Subcutaneous abdominal adipose tissue (tissue), 5 donors: ENCODE data around the gene C16orf87.
"Not testable (repeated sequence)": the region's sequence is repeated elsewhere in the genome, so short reads cannot be mapped to it uniquely, and the experiment has no call there.

Source experiments
- H3K27ac ChIP-seq: one replicate; pipeline ENCODE4 v1.7.0; 2013; ENCODE audit warnings: low read depth, mild to moderate bottlenecking, inconsistent platforms, low read length, moderate library complexity
- H3K27me3 ChIP-seq, 5 donors: one replicate each; pipeline ENCODE4 v1.7.0; 2013; ENCODE audit warnings: low read length in 5 of 5, inconsistent platforms in 1 of 5; ENCODE audit not compliant: control insufficient read depth in 5 of 5, insufficient read depth in 4 of 5
- H3K36me3 ChIP-seq, 5 donors: one replicate each; pipeline ENCODE4 v1.7.0; 2013; ENCODE audit warnings: low read length in 5 of 5; ENCODE audit not compliant: control insufficient read depth in 5 of 5, insufficient read depth in 5 of 5
- H3K4me1 ChIP-seq, 5 donors: one replicate each; pipeline ENCODE4 v1.7.0; 2013; ENCODE audit warnings: low read length in 5 of 5, mild to moderate bottlenecking in 3 of 5, moderate library complexity in 1 of 5; ENCODE audit not compliant: control insufficient read depth in 5 of 5, insufficient read depth in 5 of 5
- H3K4me3 ChIP-seq, 5 donors: one replicate each; pipeline ENCODE4 v1.7.0; 2013; ENCODE audit warnings: low read length in 5 of 5, low read depth in 1 of 5
- H3K9ac ChIP-seq, 5 donors: one replicate each; pipeline ENCODE4 v1.7.0; 2013; ENCODE audit warnings: low read length in 5 of 5, mild to moderate bottlenecking in 4 of 5, moderate library complexity in 3 of 5
- H3K9me3 ChIP-seq, 5 donors: one replicate each; pipeline ENCODE4 v1.7.0; 2013; ENCODE audit warnings: low read length in 5 of 5; ENCODE audit not compliant: control insufficient read depth in 5 of 5
- donor health status: healthy.
- donor health status: healthy.
- donor health status: healthy.
- donor health status: healthy.
- donor health status: healthy.

Gene C16orf87

GRCh38 chr16:46785076-46785845 is 45.7 kb downstream of the C16orf87 start:
- Histone ChIP-seq H3K36me3 (no peaks in the 10 kb centered on the region), H3K4me1 (peaks cover 0 to 9% (median 7%) of the 10 kb centered on the region in 5 donors), H3K27me3 (no peaks in the 10 kb centered on the region), H3K9me3 (no peaks in the 10 kb centered on the region), H3K27ac (no peak overlapping the region), H3K4me3 (no peak overlapping the region), H3K9ac (no peak overlapping the region)

GRCh38 chr16:46784569-46784968 is 46.4 kb downstream of the C16orf87 start:
- not testable (repeated sequence) for H3K4me1 ChIP-seq, H3K27ac ChIP-seq, H3K9ac ChIP-seq, H3K9me3 ChIP-seq, H3K36me3 ChIP-seq, H3K27me3 ChIP-seq, H3K4me3 ChIP-seq

- no peaks in the 10 kb centered on the region for H3K9me3 ChIP-seq
- no peaks in the 10 kb centered on the region for H3K36me3 ChIP-seq
- peaks cover 0 to 2% (median 0%) of the 10 kb centered on the region in 5 donors for H3K4me1 ChIP-seq
- H3K27me3 ChIP-seq: no peaks in the 10 kb centered on the region
- no peak overlapping the region for H3K4me3 ChIP-seq
- no peak overlapping the region for H3K27ac ChIP-seq
- H3K9ac ChIP-seq: no peak overlapping the region
Observed at GRCh38 chr16:46783800-46784199, 47.2 kb downstream of the C16orf87 start.

- H3K36me3 ChIP-seq: no peaks in the 10 kb centered on the region
- no peak overlapping the region for H3K4me3 ChIP-seq
- H3K9ac ChIP-seq: no peak overlapping the region
- no peaks in the 10 kb centered on the region for H3K9me3 ChIP-seq
- H3K27me3 ChIP-seq: peaks cover 0 to 2% (median 0%) of the 10 kb centered on the region in 5 donors
- no peak overlapping the region for H3K27ac ChIP-seq
- H3K4me1 ChIP-seq: no peaks in the 10 kb centered on the region
Observed at GRCh38 chr16:46782320-46782719, 48.7 kb downstream of the C16orf87 start.

GRCh38 chr16:46777804-46778203 is 53.2 kb downstream of the C16orf87 start:
- H3K9me3 ChIP-seq: no peaks in the 10 kb centered on the region

GRCh38 chr16:46775214-46775613 is 55.8 kb downstream of the C16orf87 start:
- Histone ChIP-seq H3K27ac (no peak overlapping the region), H3K27me3 (peaks cover 0 to 2% (median 0%) of the 10 kb centered on the region in 5 donors), H3K9ac (no peak overlapping the region), H3K36me3 (no peaks in the 10 kb centered on the region), H3K9me3 (no peaks in the 10 kb centered on the region), H3K4me3 (no peak overlapping the region), H3K4me1 (no peaks in the 10 kb centered on the region)

More at GRCh38 chr16:46777804-46778203, 53.2 kb downstream of the C16orf87 start:
- H3K4me1 ChIP-seq: no peaks in the 10 kb centered on the region
- no peaks in the 10 kb centered on the region for H3K36me3 ChIP-seq
- H3K4me3 ChIP-seq: no peak overlapping the region
- H3K27ac ChIP-seq: no peak overlapping the region
- H3K9ac ChIP-seq: no peak overlapping the region
- peaks cover 0 to 2% (median 0%) of the 10 kb centered on the region in 5 donors for H3K27me3 ChIP-seq

- no peaks in the 10 kb centered on the region for H3K4me1 ChIP-seq
- no peaks in the 10 kb centered on the region for H3K36me3 ChIP-seq
- H3K27ac ChIP-seq: no peak overlapping the region
- H3K4me3 ChIP-seq: no peak overlapping the region
- H3K9me3 ChIP-seq: no peaks in the 10 kb centered on the region
- peaks cover 0 to 2% (median 0%) of the 10 kb centered on the region in 5 donors for H3K27me3 ChIP-seq
- no peak overlapping the region for H3K9ac ChIP-seq
Observed at GRCh38 chr16:46774743-46775177, 56.2 kb downstream of the C16orf87 start.

- no peaks in the 10 kb centered on the region for H3K36me3 ChIP-seq
- no peak overlapping the region for H3K27ac ChIP-seq
- H3K4me3 ChIP-seq: no peak overlapping the region
- H3K27me3 ChIP-seq: no peaks in the 10 kb centered on the region
- no peak overlapping the region for H3K9ac ChIP-seq
- no peaks in the 10 kb centered on the region for H3K4me1 ChIP-seq
- H3K9me3 ChIP-seq: no peaks in the 10 kb centered on the region
Observed at GRCh38 chr16:46772463-46772862, 58.5 kb downstream of the C16orf87 start.

- Histone ChIP-seq H3K4me3 (no peak overlapping the region), H3K27me3 (no peaks in the 10 kb centered on the region), H3K36me3 (no peaks in the 10 kb centered on the region), H3K4me1 (no peaks in the 10 kb centered on the region), H3K9me3 (no peaks in the 10 kb centered on the region), H3K9ac (no peak overlapping the region), H3K27ac (no peak overlapping the region)
Observed at GRCh38 chr16:46768809-46769208, 62.2 kb downstream of the C16orf87 start.

- Histone ChIP-seq H3K9ac (no peak overlapping the region), H3K4me3 (no peak overlapping the region), H3K4me1 (no peaks in the 10 kb centered on the region), H3K36me3 (no peaks in the 10 kb centered on the region), H3K27ac (no peak overlapping the region), H3K27me3 (peaks cover 0 to 2% (median 0%) of the 10 kb centered on the region in 5 donors), H3K9me3 (no peaks in the 10 kb centered on the region)
Observed at GRCh38 chr16:46765050-46765449, 65.9 kb downstream of the C16orf87 start.
